ENCODE results near the gene CDH13.

- no peak for TF ChIP-seq TCF7L2 (IDR thresholded peaks at IDR 0.05; ENCODE audit: low read depth, low read length)
- no peak for TF ChIP-seq MYBL2 (IDR thresholded peaks at IDR 0.05; ENCODE audit: low read depth)
- no peak for TF ChIP-seq MYBL2 (CRISPR knock-in tag; IDR thresholded peaks at IDR 0.05; ENCODE audit: borderline replicate concordance)
- no peak for TF ChIP-seq TAF1 (IDR thresholded peaks at IDR 0.05; ENCODE audit: control insufficient read depth, extremely low read depth, insufficient read depth, low read length, severe bottlenecking)
- TF ChIP-seq PHF8 (IDR thresholded peaks at IDR 0.05; ENCODE audit: borderline replicate concordance, low read length) = no peak
These were observed 570.7 kb downstream of the CDH13 start for GRCh38 chr16:83197450-83197849.

All from K562 (cell line).